Activated T-cell treated with anti-CD3 and anti-CD28 coated beads for 1 hour (primary cell): ENCODE data around the gene MEOX1.

Experiments
- DNase-seq: peaks from one replicate; pipeline ENCODE4 v3.0.0-alpha.2; 2020; ENCODE audit warnings: low read depth

MEOX1 gene

DNA sequence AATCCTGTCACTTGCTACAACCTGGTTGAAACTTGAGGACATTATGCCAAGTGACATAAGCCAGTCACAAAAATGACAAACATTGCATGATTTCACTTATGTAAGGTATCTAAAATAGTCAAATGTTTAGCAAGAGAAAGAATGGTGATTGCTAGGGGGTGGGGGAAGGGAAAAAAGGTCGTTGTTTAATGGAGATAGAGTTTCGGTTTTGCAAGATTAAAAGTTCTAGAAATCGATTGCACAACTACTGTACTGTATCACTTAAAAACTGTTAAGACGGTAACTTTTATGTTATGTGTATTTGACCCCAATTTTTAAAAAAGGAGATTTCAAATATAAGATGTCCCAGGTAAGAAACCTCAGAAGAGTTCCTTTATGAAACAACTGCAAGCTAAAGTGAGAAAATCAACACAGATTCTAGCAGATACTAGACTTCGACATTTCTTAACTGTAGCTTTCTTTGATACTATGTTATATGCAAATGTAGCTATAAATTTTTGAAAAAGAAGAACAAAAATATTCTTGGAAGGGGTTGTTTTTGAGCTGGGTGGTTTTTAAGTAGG, 5.9 kb downstream of the MEOX1 start:
- no peak for DNase-seq

GRCh38 chr17:43652124-43652480, 9.6 kb downstream of the MEOX1 start:
- DNase-seq = no peak

GRCh38 chr17:43650471-43650870, 11.3 kb downstream of the MEOX1 start:
- no peak for DNase-seq

GRCh38 chr17:43648916-43649315, 12.8 kb downstream of the MEOX1 start:
- no peak for DNase-seq

GRCh38 chr17:43645765-43646481, 15.8 kb downstream of the MEOX1 start:
- peak; percentile 17 for DNase-seq

- no peak for DNase-seq
Observed at GRCh38 chr17:43645450-43645764, 16.3 kb downstream of the MEOX1 start.

DNA sequence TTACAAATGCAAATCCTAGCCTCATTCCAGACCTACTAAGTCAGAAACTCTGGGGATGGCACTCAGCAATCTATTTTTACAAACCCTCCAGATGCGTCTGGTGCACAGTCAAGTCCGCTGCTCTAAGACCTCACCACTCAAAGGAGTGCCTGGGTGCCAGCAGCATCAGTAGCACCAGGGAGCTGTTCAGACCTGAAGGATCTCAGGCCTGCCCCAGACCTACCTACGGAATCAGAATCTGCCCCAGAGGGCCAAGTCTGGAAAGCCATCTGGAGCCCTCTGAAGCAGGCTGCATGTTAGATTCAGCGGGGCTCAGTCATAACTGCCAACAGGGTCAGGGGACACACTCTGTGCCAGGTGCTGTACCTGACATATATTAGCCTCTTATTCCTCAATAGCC, 17.6 kb downstream of the MEOX1 start:
- no peak for DNase-seq

- DNase-seq = no peak
Observed at GRCh38 chr17:43641416-43641815, 20.3 kb downstream of the MEOX1 start.

GRCh38 chr17:43640491-43641252, 21.1 kb downstream of the MEOX1 start:
- no peak for DNase-seq

DNA sequence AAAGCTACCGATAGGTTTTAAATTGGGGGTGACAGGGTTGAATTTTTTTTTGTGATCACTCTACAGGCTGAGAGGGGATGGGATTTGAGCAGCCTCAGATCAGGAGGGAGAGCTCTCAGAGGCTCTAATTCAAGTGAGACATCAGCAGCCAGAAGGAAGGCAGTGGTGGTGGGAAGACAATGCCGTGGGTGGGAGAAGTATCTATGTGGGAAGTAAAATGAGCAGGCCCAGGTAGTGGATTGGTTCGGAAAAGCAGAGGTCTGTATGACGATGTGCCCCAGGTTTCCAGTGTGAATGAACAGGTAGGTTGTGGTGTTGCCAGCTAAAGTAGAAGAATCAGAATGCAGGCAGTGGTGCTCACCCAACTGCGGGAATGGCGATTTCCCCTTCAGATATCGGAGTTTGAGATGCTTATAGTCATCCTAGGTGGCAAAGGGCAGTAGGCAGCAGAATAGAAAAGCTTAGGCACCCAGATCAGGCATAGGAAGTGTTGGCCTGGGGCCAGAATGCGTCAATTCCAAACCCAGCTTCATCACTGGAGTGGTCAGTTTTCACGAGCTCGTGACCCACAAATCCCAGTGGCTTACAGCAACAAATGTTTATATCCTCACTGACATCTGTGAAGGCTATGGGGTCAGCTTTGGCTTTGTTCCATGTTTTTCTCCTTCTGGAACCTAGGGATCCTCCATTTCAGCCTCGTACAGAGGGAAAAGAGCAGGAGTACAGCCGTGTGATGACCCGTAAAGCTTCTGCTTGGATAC, 24.0 kb downstream of the MEOX1 start:
- DNase-seq = no peak

GRCh38 chr17:43636426-43636825, 25.3 kb downstream of the MEOX1 start:
- DNase-seq = no peak

DNA sequence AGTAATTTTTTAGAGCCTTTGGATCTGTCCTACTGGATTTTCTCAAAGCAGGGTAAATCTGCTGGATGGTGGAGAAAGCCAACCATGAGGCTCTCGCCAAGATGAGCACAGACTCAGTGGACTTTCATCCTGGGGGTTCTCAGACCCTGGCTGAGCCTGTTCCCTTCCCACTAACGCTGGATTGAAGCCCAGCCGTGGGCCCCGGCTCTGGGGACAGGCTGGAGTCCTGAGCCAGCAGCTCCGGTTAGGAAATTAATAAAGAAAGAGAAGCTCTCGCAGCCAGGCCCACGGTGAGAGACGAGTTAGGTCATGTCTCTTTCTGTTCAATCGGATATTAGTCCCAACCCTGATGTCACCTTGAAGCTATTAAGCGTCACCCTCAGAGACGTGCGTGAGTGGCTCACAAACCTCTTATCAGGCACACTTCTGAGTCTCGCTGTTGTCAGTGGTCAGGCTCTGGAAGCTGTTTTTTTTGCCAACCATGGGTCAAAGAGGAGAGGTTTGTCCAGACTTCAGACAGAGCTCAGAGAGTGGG, 27.1 kb downstream of the MEOX1 start:
- DNase-seq = no peak

DNA sequence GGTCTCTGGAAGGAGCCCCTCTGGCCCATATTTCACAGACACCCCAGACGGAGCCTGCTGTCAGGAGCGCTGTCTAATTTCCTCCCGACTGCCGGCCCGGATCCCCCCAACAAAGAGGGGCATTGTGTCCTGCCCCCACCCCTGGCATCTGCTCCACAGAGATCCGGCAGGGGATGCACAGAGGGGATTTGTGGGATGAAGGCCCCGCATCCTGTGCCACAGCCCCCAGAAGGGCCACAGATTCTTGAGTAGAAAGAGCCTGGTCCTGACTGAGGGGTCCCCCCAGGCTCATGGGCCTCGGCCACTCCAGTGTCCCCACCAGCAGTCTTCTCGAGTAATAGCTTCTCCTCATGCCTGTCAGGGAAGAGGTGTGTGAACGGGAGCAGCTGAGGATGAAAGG, 29.5 kb downstream of the MEOX1 start:
- DNase-seq = no peak

- DNase-seq = no peak
Observed at GRCh38 chr17:43631429-43631828, 30.3 kb downstream of the MEOX1 start.

DNA sequence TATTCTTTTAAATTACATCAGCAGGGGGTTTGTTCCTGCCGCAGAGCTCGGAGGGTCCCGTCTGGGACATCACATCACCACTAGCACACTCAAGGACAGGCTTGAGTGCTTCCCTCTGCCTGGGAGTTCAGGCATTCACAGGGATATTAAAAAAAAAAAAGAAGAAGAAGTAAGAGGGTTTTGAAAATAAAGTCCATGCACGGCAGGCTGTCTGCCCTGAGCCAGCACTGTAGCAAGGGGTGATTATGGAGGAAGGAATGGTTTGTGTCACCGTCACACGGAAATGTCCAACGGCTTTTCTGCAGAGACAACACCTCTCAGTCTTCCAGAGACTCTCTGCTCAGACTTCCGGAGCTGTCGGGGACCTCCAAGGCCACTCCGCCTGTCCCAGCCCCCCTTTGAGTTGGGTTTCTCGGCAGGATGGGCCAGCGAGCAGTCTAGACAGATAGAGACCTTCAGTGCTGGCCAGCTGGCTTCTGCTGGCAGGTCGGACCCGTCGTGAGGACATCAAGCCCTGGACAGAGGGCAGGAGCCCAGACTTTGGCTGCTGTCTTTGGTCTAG, 33.6 kb downstream of the MEOX1 start:
- DNase-seq = no peak

- DNase-seq = no peak
Observed at GRCh38 chr17:43627653-43628052, 34.1 kb downstream of the MEOX1 start.

DNA sequence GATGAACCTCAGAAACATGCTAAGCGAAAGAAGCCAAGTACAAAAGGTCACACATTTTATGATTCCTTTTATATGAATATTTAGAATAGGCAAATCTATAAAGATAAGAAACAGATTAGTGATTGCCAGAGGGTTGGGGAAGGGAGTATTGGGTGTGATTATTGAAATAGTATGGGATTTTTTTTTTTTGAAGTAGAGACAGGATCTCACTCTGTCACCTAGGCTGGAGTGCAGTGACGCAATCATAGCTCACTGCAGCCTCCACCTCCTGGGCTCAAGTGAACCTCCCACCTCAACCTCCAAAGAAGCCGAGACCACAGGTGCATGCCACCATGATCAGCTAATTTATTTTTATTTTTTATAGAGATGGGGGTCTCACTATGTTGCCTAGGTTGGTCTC, 35.7 kb downstream of the MEOX1 start:
- no peak for DNase-seq

DNA sequence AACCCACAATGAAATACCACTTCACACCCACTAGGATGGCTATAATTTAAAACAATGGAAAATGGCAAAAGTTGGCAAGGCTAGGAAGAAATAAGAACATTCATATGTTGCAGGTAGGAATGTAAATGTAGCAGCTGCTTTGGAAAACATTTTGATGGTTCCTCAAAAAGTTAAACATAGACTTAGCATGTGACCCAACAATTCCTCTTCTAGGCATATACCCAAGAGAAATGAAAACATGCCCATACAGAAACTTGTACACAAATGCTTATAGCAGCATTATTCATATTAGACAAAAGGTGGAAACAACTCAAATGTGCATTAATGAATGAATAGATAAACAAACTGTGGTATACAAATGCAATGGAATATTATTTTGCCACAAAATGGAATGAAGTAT, 36.1 kb downstream of the MEOX1 start:
- DNase-seq = no peak

- DNase-seq = no peak
Observed at GRCh38 chr17:43620581-43620980, 41.1 kb downstream of the MEOX1 start.

DNA sequence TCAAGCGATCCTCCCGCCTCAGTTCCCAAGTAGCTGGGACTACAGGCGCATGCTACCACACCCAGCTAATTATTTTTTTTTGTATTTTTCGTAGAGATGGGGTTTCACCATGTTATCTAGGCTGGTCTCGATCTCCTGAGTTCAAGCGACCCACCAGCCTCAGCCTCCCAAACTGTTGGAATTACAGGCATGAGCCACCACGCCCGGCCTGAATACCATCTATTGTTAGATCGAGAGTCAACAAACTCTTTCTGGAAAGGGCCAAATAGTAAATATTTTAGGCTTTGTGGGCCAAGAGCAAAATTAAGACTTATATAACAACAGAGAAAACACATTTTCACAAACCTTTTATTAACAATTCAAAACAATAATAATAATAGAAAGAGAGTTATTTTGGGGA, 41.6 kb downstream of the MEOX1 start:
- no peak for DNase-seq

DNA sequence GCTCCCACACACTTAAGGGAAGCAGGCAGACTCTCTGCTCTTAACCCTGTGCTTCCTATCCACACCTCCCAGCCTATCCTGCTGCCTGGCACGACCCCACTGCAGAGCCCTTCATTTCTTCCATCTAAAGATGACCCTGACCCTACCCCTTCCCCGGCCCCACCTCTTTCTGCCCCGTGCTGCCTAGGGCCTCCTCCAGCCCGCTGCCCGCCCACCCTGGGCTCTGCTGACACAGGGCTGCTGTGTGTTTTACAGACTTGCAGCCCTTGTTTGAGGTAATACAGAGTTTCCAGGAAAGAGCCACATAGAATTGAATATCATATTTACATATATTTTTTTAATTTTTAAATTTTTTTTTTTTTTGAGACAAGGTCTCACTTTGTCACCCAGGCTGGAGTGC, 42.0 kb downstream of the MEOX1 start:
- no peak for DNase-seq

GRCh38 chr17:43618276-43618675, 43.4 kb downstream of the MEOX1 start:
- DNase-seq = no peak
